Esophagus (tissue), 2 donors: Measurements from ENCODE around the gene FBLN2. TPM values are rescaled to one million over a fixed set of nuclear protein-coding genes. Genes with fewer than 3 reads are reported as not detected.

ENCODE experiments used
- H3K27ac ChIP-seq, 2 donors: one replicate each; pipeline ENCODE4 v1.5.1; 2013; ENCODE audit warnings: low read depth in 2 of 2, mild to moderate bottlenecking in 2 of 2, inconsistent platforms in 1 of 2, low read length in 1 of 2, moderate library complexity in 1 of 2
- H3K27me3 ChIP-seq, 2 donors: one replicate each; pipeline ENCODE4 v1.6.1; 2013; ENCODE audit warnings: low read length in 2 of 2, control low read depth in 1 of 2, mild to moderate bottlenecking in 1 of 2; ENCODE audit not compliant: insufficient read depth in 2 of 2, control insufficient read depth in 1 of 2
- H3K36me3 ChIP-seq, 2 donors: one replicate each; pipeline ENCODE4 v1.6.1; 2013; ENCODE audit warnings: low read length in 1 of 2; ENCODE audit not compliant: control insufficient read depth in 2 of 2, insufficient read depth in 2 of 2
- H3K4me1 ChIP-seq, 2 donors: one replicate each; pipeline ENCODE4 v1.6.1; 2013; ENCODE audit warnings: low read length in 1 of 2; ENCODE audit not compliant: control insufficient read depth in 2 of 2, insufficient read depth in 2 of 2
- H3K4me3 ChIP-seq, 2 donors: one replicate each; pipeline ENCODE4 v1.5.1; 2013; ENCODE audit warnings: low read length in 2 of 2, mild to moderate bottlenecking in 2 of 2, low read depth in 1 of 2, moderate library complexity in 1 of 2
- H3K9me3 ChIP-seq, 2 donors: one replicate each; pipeline ENCODE4 v1.6.1; 2013; ENCODE audit warnings: mild to moderate bottlenecking in 2 of 2, low read depth in 1 of 2, low read length in 1 of 2, moderate library complexity in 1 of 2; ENCODE audit not compliant: control insufficient read depth in 2 of 2, insufficient read depth in 1 of 2
- WGBS, 2 donors: extraction: QIAGEN DNeasy Blood & Tissue Kit; methylation state at CpG; one replicate each; pipeline ENCODE4 v1.1.7; 2013; 5-methylcytosine and 5-hydroxymethylcytosine counted together
- polyA plus RNA-seq, 2 donors: library from polyadenylated mRNA; stranded (reverse); fragments of 200-250 nt; gene quantifications; one replicate each; pipeline ENCODE4 v1.2.3, GENCODE V29; 2013
- donor health status: healthy with polysubstance abuse.
- donor health status: Bipolar disorder and iron deficiency.

FBLN2 gene
- polyA plus RNA-seq, 2 donors, result 2.7 to 6.0 TPM

DNA sequence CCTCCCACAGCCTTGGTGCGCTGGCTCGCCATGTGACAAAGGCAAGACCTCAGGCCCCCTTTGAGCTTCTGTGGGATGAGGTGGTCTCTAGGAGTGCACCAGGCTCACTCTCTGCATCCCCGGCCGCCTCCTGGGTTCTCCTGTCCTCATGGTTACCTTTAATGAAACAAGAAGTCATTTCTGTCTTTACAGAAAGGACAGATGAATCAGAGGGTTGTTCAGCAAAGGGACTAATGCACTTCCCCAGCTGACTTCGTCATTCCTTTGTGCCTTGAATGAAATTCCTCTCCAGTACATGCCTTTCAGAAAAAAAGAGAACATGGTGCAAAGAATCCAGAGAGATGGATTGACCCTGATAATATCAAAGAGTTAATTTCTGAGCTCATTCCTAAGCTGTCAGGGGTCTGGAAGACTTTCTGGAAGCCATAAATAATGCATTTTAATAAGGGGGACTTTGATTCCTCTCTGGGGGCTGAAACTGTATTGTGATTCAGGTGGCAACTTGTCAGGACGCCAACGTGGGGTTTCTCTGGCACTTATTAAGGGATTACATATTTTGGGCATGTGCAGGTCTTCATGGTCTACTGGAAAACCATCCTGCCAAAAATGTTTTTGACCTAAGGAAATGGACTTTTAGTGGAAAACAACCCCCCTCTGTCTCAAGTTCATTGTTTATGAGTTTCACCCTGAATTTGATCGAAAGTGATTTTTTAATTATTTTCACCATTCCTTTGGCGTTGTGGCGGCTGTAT is 122.7 kb downstream of the FBLN2 start:
- H3K27ac ChIP-seq, result no peak overlapping the region
- no peaks in the 10 kb centered on the region for H3K4me1 ChIP-seq
- no peaks in the 10 kb centered on the region for H3K27me3 ChIP-seq
- no peak overlapping the region for H3K4me3 ChIP-seq
- WGBS, 2 donors, result 59 to 62% methylated on average over 10 of the region's 10 CpGs
- H3K36me3 ChIP-seq, result no peaks in the 10 kb centered on the region
- H3K9me3 ChIP-seq, result peaks cover 0 to 3% of the 10 kb centered on the region in 2 donors

DNA sequence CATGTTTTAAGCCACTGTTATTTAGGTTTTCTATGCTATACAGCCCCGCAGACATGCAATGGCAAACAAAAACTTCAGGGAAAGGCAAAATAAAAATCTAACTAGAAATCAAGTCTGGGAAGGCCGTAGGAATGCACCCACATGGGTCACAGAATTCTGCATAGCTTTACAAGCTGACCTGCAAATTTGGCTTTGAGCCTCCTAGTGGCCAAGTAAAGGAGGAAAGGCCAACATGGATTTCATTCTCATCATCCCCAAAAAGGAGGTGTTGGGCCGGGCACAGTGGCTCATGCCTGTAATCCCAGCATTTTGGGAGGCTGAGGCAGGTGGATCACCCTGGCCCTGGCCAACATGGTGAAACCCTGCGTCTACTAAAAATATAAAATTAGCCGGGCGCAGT is 124.3 kb downstream of the FBLN2 start:
- Histone ChIP-seq H3K9me3 (peaks cover 0 to 3% of the 10 kb centered on the region in 2 donors), H3K27ac (no peak overlapping the region), H3K4me1 (no peaks in the 10 kb centered on the region), H3K36me3 (no peaks in the 10 kb centered on the region), H3K4me3 (no peak overlapping the region), H3K27me3 (no peaks in the 10 kb centered on the region)
- 81 to 86% methylated on average over 6 of the region's 6 CpGs for WGBS, 2 donors

DNA sequence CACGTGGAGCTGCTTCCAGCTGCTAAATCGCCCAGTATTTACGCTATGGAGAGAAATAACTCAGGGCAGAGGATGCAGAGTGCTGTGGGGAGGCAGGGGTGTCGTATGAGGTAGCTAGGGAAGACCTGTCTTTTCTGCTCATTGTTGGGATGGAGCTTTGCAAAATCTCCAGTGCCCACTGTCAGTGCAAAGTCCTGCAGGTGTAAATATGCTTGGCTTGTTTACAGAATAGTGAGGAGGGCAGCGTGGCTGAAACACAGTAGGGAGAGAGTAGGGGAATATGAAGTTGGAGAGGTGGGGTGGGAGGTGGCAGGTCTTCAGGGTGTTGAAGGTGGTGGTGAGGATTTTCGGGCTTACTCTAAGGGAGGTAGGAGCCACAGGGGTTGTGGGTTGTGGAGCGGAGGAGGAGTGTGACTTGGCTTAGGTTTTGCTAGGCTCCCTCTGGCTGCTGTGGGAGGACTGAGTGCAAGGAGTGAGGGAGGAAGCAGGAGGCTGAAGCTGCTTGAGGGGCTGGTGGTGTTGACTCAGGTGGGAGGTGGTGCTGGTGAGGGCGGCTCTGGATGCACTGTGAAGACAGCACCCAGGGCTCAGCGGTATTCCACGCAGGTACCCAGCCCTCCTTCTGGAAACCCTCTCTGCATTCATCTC is 125.7 kb downstream of the FBLN2 start:
- H3K27ac ChIP-seq, result no peak overlapping the region
- H3K9me3 ChIP-seq, result peaks cover 0 to 3% of the 10 kb centered on the region in 2 donors
- H3K4me1 ChIP-seq, result no peaks in the 10 kb centered on the region
- no peak overlapping the region for H3K4me3 ChIP-seq
- WGBS, 2 donors, result 47 to 57% methylated on average over 10 of the region's 10 CpGs
- no peaks in the 10 kb centered on the region for H3K27me3 ChIP-seq
- H3K36me3 ChIP-seq, result no peaks in the 10 kb centered on the region

DNA sequence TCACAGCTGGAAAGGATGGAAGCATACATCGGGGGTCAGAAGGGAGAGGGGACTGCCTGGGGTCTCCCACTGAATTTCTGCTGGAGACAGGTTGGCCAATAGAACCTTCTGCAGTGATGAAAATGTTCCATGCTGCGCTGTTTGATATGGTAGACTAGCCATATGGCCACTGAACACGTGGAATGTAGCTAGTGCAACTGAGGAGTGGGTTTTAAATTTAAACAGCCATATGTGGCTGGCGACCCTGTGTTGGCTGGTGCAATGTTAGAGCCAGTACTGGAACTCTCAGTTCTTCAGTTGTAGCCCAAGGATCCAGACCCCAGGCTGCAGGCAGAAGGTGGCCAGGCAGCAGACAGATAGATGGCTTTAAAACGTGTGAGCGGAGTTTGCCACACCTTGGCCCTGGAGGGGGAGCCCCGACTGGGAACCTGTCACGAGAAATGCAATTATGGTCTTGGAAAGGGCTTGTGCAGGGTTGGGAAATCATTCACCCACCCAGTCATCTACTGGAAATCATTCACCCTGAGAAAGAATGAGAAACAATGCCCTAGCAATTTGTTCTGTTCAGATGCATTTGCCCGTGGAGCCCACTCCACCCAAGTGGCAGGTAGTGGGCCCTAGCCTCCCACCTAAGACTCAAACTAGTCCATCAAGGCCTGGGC is 127.6 kb downstream of the FBLN2 start:
- Histone ChIP-seq H3K27ac (no peak overlapping the region), H3K4me3 (no peak overlapping the region), H3K9me3 (no peaks in the 10 kb centered on the region), H3K4me1 (no peaks in the 10 kb centered on the region), H3K36me3 (no peaks in the 10 kb centered on the region), H3K27me3 (no peaks in the 10 kb centered on the region)
- 61 to 66% methylated on average over 9 of the region's 9 CpGs for WGBS, 2 donors

DNA sequence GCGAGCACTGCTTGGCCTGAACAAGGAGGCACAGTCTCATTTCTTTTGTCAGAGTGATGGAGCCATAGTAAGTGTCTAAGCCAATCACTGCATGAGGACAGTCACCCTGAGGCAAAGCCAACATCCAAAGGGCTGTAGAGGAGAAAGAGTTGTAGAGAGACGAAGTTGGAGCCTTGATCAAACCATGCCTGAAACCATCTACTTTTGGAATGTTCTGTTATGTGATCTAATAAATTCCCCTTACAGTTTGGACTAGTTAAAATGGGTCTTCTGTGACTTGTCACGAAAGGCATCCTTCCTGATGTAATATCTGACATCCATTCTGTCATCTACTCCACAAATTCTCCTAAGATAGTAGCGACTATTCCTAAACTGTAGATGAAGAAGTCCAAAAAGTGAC is 128.3 kb downstream of the FBLN2 start:
- H3K36me3 ChIP-seq, result no peaks in the 10 kb centered on the region
- no peaks in the 10 kb centered on the region for H3K27me3 ChIP-seq
- no peaks in the 10 kb centered on the region for H3K4me1 ChIP-seq
- H3K27ac ChIP-seq, result no peak overlapping the region
- 86 to 88% methylated on average over 4 of the region's 4 CpGs for WGBS, 2 donors
- no peaks in the 10 kb centered on the region for H3K9me3 ChIP-seq
- H3K4me3 ChIP-seq, result no peak overlapping the region

- WGBS, 2 donors, result 84 to 92% methylated on average over 17 of the region's 17 CpGs
- H3K27me3 ChIP-seq, result no peaks in the 10 kb centered on the region
Measured at GRCh38 chr3:13681931-13682330, 133.0 kb downstream of the FBLN2 start.

DNA sequence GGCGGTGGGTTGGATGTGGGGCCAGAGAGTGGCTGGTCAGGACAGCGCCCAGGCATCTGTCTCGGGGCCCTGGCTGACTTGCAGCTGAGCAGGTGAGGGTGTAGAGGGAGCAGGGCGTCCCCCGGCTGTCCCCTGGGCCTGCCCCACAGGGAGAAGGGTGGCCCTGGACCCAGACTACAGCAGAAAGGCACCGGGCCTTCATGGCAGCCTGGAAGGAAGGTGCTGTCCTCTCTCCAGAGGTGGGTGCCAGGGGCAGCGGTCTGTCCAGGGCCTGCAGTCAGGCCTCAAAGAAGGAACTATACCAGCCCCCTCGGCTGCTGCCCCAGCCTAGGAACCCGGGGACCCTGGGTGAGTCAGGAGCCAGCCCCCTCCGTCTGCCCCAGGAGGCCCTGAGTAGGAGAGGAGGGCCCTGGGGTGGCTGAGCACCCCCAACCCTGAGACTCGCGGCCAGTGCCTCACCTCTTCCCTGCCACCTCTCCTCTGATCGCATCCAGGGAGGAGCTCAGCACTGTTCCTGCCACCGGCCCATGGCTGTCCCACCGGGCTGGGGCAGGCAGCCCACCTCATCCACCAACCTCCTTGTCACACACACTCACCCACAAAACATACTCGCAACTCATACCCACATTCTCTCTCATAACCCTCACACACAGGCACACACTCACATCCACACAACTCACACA is 133.5 kb downstream of the FBLN2 start:
- H3K4me3 ChIP-seq, result no peak overlapping the region
- no peak overlapping the region for H3K27ac ChIP-seq
- WGBS, 2 donors, result 80 to 86% methylated on average over 16 of the region's 16 CpGs
- H3K27me3 ChIP-seq, result no peaks in the 10 kb centered on the region
- no peaks in the 10 kb centered on the region for H3K36me3 ChIP-seq
- H3K4me1 ChIP-seq, result no peaks in the 10 kb centered on the region
- H3K9me3 ChIP-seq, result no peaks in the 10 kb centered on the region

More at GRCh38 chr3:13681931-13682330, 133.0 kb downstream of the FBLN2 start:
- Histone ChIP-seq H3K9me3 (no peaks in the 10 kb centered on the region), H3K27ac (no peak overlapping the region), H3K36me3 (no peaks in the 10 kb centered on the region), H3K4me1 (no peaks in the 10 kb centered on the region), H3K4me3 (no peak overlapping the region)

- H3K36me3 ChIP-seq, result no peaks in the 10 kb centered on the region
- no peaks in the 10 kb centered on the region for H3K9me3 ChIP-seq
- H3K4me1 ChIP-seq, result no peaks in the 10 kb centered on the region
- H3K27me3 ChIP-seq, result no peaks in the 10 kb centered on the region
- H3K27ac ChIP-seq, result no peak overlapping the region
- 83 to 87% methylated on average over 4 of the region's 4 CpGs for WGBS, 2 donors
- H3K4me3 ChIP-seq, result no peak overlapping the region
Measured at GRCh38 chr3:13683288-13683687, 134.4 kb downstream of the FBLN2 start.

GRCh38 chr3:13683772-13684171 is 134.8 kb downstream of the FBLN2 start:
- Histone ChIP-seq H3K27ac (no peak overlapping the region), H3K9me3 (no peaks in the 10 kb centered on the region), H3K36me3 (no peaks in the 10 kb centered on the region), H3K27me3 (no peaks in the 10 kb centered on the region), H3K4me3 (no peak overlapping the region), H3K4me1 (no peaks in the 10 kb centered on the region)
- 82 to 84% methylated on average over 11 of the region's 11 CpGs for WGBS, 2 donors
